ENCODE data around the gene LRRC75A. TPM values are rescaled to one million over a fixed set of nuclear protein-coding genes. Genes with fewer than 3 reads are reported as not detected.

Gene LRRC75A
- polyA plus RNA-seq, 3 donors = 1.0 to 2.4 (median 1.4) TPM

DNA sequence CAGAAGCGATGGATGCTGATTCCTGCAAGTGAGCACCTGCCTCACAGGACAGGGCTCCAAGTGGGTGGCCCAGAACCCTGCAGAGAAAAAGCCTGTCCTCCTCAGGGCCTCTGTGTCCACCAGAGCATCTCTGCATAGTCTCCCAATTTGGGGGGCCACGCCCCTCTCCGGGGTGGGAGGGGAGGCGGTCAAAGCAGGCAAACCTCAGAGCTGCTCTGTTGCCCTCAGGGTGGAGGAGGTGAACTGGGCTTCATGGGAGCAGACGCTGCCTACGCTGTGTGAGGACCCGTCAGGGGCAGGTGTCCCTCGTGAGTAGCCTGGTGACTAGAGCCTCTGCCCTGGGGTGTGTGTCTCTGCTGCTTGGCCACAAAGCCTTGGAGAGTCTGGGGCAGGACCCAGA, 57.3 kb downstream of the LRRC75A start:
- intact Hi-C loops (cut with micrococcal nuclease) = no loop called here
- H3K9me3 ChIP-seq (replicated peaks in 1 of 2; ENCODE audit: control insufficient read depth in 1 of 2, insufficient read depth in 1 of 2, low read length in 2 of 2) = no peaks in the 10 kb centered on the region
- TF ChIP-seq, protein P1, sequence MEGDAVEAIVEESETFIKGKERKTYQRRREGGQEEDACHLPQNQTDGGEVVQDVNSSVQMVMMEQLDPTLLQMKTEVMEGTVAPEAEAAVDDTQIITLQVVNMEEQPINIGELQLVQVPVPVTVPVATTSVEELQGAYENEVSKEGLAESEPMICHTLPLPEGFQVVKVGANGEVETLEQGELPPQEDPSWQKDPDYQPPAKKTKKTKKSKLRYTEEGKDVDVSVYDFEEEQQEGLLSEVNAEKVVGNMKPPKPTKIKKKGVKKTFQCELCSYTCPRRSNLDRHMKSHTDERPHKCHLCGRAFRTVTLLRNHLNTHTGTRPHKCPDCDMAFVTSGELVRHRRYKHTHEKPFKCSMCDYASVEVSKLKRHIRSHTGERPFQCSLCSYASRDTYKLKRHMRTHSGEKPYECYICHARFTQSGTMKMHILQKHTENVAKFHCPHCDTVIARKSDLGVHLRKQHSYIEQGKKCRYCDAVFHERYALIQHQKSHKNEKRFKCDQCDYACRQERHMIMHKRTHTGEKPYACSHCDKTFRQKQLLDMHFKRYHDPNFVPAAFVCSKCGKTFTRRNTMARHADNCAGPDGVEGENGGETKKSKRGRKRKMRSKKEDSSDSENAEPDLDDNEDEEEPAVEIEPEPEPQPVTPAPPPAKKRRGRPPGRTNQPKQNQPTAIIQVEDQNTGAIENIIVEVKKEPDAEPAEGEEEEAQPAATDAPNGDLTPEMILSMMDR (IDR thresholded peaks at IDR 0.05) = no peak

DNA sequence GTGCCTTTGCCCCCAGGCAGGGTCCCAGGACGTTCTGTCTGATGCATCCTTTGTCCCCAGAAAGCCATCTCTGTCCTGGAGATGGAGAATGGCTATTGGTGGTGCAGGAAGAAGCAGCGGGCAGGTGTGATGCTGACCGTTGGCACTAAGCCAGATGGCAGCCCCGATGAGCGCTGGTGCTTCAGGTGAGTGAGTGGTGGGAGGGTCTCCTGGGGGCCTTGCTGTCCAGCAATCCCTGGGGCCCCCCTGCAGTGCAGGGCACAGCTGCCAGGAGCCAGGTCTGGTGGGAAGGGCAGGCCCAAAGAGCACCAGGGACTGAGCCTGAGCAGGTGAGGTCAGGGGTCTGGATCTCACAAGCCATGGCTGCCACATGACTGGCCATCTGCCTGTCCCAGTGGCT, 58.5 kb downstream of the LRRC75A start:
- Mint-ChIP-seq H3K4me3 (no peak overlapping the region), H3K27ac (no peak overlapping the region), H3K36me3 (peaks cover 34 to 48% of the 10 kb centered on the region in 2 donors), H3K27me3 (ENCODE audit: low read depth in 3 of 3) (no peaks in the 10 kb centered on the region), H3K4me1 (peaks cover 15% of the 10 kb centered on the region), H3K9me3 (peaks cover 0 to 1% (median 0%) of the 10 kb centered on the region in 7 donors)
- Histone ChIP-seq H3K4me1 (ENCODE audit: control insufficient read depth in 1 of 2, insufficient read depth in 2 of 2, low read length in 2 of 2) (peaks cover 7 to 8% of the 10 kb centered on the region in 2 donors), H3K27ac (ENCODE audit: low read depth in 1 of 2, low read length in 2 of 2) (no peak overlapping the region), H2AFZ (ENCODE audit: insufficient read depth, low read depth, low read length, poor library complexity, severe bottlenecking) (no peak overlapping the region), H3K4me3 (replicated peaks in 1 of 3; ENCODE audit: low read depth in 2 of 3, low read length in 3 of 3) (no peak overlapping the region), H3K36me3 (replicated peaks in 1 of 2; ENCODE audit: control insufficient read depth in 1 of 2, insufficient read depth in 2 of 2, low read length in 2 of 2) (peaks cover 22 to 38% of the 10 kb centered on the region in 2 donors), H4K20me1 (ENCODE audit: insufficient read depth, low read length) (peaks cover 7% of the 10 kb centered on the region), H3K27me3 (ENCODE audit: control insufficient read depth in 2 of 2, insufficient read depth in 2 of 2, low read length in 2 of 2) (no peaks in the 10 kb centered on the region), H3K9me3 (replicated peaks in 1 of 2; ENCODE audit: control insufficient read depth in 1 of 2, insufficient read depth in 1 of 2, low read length in 2 of 2) (no peaks in the 10 kb centered on the region), H3K9ac (ENCODE audit: insufficient read depth, low read length, poor library complexity, severe bottlenecking) (no peak overlapping the region), H3K4me2 (replicated peaks; ENCODE audit: extremely low read depth, low read length, poor library complexity, severe bottlenecking) (no peak overlapping the region), H3K79me2 (ENCODE audit: insufficient read depth, low read length) (no peaks in the 10 kb centered on the region)
- intact Hi-C loops (cut with micrococcal nuclease) = no loop called here
- DNase-seq = no peak
- TF ChIP-seq, protein P1 (IDR thresholded peaks at IDR 0.05) = no peak
- 92% methylated on average over 5 of the region's 5 CpGs for WGBS (ENCODE audit: insufficient coverage)

More for the DNA sequence above, 57.3 kb downstream of the LRRC75A start:
- peaks cover 11 to 27% of the 10 kb centered on the region in 2 donors for H3K36me3 ChIP-seq (replicated peaks in 1 of 2; ENCODE audit: control insufficient read depth in 1 of 2, insufficient read depth in 2 of 2, low read length in 2 of 2)
- H3K27ac ChIP-seq (ENCODE audit: low read depth in 1 of 2, low read length in 2 of 2) = no peak overlapping the region
- H3K27me3 Mint-ChIP-seq (ENCODE audit: low read depth in 3 of 3) = no peaks in the 10 kb centered on the region
- no peak overlapping the region for H3K4me2 ChIP-seq (replicated peaks; ENCODE audit: extremely low read depth, low read length, poor library complexity, severe bottlenecking)
- H3K9me3 Mint-ChIP-seq = peaks cover 0 to 1% (median 0%) of the 10 kb centered on the region in 7 donors
- H3K4me1 ChIP-seq (ENCODE audit: control insufficient read depth in 1 of 2, insufficient read depth in 2 of 2, low read length in 2 of 2) = peaks cover 14 to 16% of the 10 kb centered on the region in 2 donors
- H3K79me2 ChIP-seq (ENCODE audit: insufficient read depth, low read length) = peaks cover 9% of the 10 kb centered on the region
- H3K27me3 ChIP-seq (ENCODE audit: control insufficient read depth in 2 of 2, insufficient read depth in 2 of 2, low read length in 2 of 2) = no peaks in the 10 kb centered on the region
- no peak overlapping the region for H3K4me3 Mint-ChIP-seq
- H4K20me1 ChIP-seq (ENCODE audit: insufficient read depth, low read length) = peaks cover 4% of the 10 kb centered on the region
- no peak overlapping the region for H2AFZ ChIP-seq (ENCODE audit: insufficient read depth, low read depth, low read length, poor library complexity, severe bottlenecking)
- H3K4me1 Mint-ChIP-seq = peaks cover 19% of the 10 kb centered on the region
- H3K27ac Mint-ChIP-seq = peak overlapping the region in 2 of 7 donors; percentile 60 to 84
- DNase-seq = no peak
- WGBS (ENCODE audit: insufficient coverage) = 95% methylated on average over 7 of the region's 8 CpGs
- peaks cover 24 to 36% of the 10 kb centered on the region in 2 donors for H3K36me3 Mint-ChIP-seq
- H3K4me3 ChIP-seq (replicated peaks in 1 of 3; ENCODE audit: low read depth in 2 of 3, low read length in 3 of 3) = no peak overlapping the region
- H3K9ac ChIP-seq (ENCODE audit: insufficient read depth, low read length, poor library complexity, severe bottlenecking) = no peak overlapping the region
